ENCODE data around the gene ALOX5AP. TPM values are rescaled to one million over a fixed set of nuclear protein-coding genes. Genes with fewer than 3 reads are reported as not detected.

Gene ALOX5AP
- total and polyA plus RNA-seq, 2 donors (not counting 1 experiment from before 2014, with no cell fraction given), result 0.17 to 0.25 TPM

- H3K27me3 ChIP-seq (ENCODE audit: control insufficient read depth, insufficient read depth, low read length), result peaks cover 4% of the 10 kb centered on the region
- H3K4me1 ChIP-seq (ENCODE audit: control insufficient read depth, extremely low read depth, insufficient read depth, low read length), result peaks cover 22% of the 10 kb centered on the region
- peak overlapping the region; percentile 6 for H3K4me2 ChIP-seq (ENCODE audit: extremely low read depth, insufficient read depth, low read length)
- no peak for TF ChIP-seq EZH2 (IDR thresholded peaks at IDR 0.05; ENCODE audit: low read length, missing control alignments)
- TF ChIP-seq, protein P1, sequence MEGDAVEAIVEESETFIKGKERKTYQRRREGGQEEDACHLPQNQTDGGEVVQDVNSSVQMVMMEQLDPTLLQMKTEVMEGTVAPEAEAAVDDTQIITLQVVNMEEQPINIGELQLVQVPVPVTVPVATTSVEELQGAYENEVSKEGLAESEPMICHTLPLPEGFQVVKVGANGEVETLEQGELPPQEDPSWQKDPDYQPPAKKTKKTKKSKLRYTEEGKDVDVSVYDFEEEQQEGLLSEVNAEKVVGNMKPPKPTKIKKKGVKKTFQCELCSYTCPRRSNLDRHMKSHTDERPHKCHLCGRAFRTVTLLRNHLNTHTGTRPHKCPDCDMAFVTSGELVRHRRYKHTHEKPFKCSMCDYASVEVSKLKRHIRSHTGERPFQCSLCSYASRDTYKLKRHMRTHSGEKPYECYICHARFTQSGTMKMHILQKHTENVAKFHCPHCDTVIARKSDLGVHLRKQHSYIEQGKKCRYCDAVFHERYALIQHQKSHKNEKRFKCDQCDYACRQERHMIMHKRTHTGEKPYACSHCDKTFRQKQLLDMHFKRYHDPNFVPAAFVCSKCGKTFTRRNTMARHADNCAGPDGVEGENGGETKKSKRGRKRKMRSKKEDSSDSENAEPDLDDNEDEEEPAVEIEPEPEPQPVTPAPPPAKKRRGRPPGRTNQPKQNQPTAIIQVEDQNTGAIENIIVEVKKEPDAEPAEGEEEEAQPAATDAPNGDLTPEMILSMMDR (conservative IDR thresholded peaks at IDR 0.05 in 1 of 2, IDR thresholded peaks at IDR 0.05 in 1 of 2; ENCODE audit: low read depth in 1 of 2, low read length in 2 of 2), result no peak
- H3K79me2 ChIP-seq (ENCODE audit: control insufficient read depth, insufficient read depth, low read length), result no peaks in the 10 kb centered on the region
- no peak overlapping the region for H3K9ac ChIP-seq (ENCODE audit: insufficient read depth, low read length)
- no peaks in the 10 kb centered on the region for H3K9me3 ChIP-seq (ENCODE audit: control insufficient read depth, insufficient read depth, low read depth, low read length)
- H3K4me3 ChIP-seq (replicated peaks in 1 of 4; ENCODE audit: control extremely low read depth in 1 of 4, insufficient read depth in 1 of 4, low read depth in 3 of 4, low read length in 4 of 4), result no peak overlapping the region
- H3K36me3 ChIP-seq (ENCODE audit: control insufficient read depth, insufficient read depth, low read length), result no peaks in the 10 kb centered on the region
- no peak for DNase-seq (ENCODE audit: low read depth in 2 of 2)
- no peaks in the 10 kb centered on the region for H4K20me1 ChIP-seq (ENCODE audit: control insufficient read depth, extremely low read depth, insufficient read depth, low read length)
- no peak overlapping the region for H2AFZ ChIP-seq (ENCODE audit: low read length)
- H3K27ac ChIP-seq (ENCODE audit: insufficient read depth, low read length), result peak overlapping the region; percentile 26
Observed at GRCh38 chr13:30742901-30743300, 7.6 kb downstream of the ALOX5AP start.

- Histone ChIP-seq H3K27me3 (ENCODE audit: control insufficient read depth, insufficient read depth, low read length) (peaks cover 4% of the 10 kb centered on the region), H3K9ac (ENCODE audit: insufficient read depth, low read length) (no peak overlapping the region), H3K79me2 (ENCODE audit: control insufficient read depth, insufficient read depth, low read length) (no peaks in the 10 kb centered on the region), H3K9me3 (ENCODE audit: control insufficient read depth, insufficient read depth, low read depth, low read length) (no peaks in the 10 kb centered on the region), H3K4me3 (replicated peaks in 1 of 4; ENCODE audit: control extremely low read depth in 1 of 4, insufficient read depth in 1 of 4, low read depth in 3 of 4, low read length in 4 of 4) (no peak overlapping the region), H3K27ac (ENCODE audit: insufficient read depth, low read length) (peak overlapping the region; percentile 26), H3K4me1 (ENCODE audit: control insufficient read depth, extremely low read depth, insufficient read depth, low read length) (peaks cover 22% of the 10 kb centered on the region), H3K4me2 (ENCODE audit: extremely low read depth, insufficient read depth, low read length) (peak overlapping the region; percentile 13), H2AFZ (ENCODE audit: low read length) (no peak overlapping the region), H3K36me3 (ENCODE audit: control insufficient read depth, insufficient read depth, low read length) (no peaks in the 10 kb centered on the region), H4K20me1 (ENCODE audit: control insufficient read depth, extremely low read depth, insufficient read depth, low read length) (no peaks in the 10 kb centered on the region)
- TF ChIP-seq, protein P1 (conservative IDR thresholded peaks at IDR 0.05 in 1 of 2, IDR thresholded peaks at IDR 0.05 in 1 of 2; ENCODE audit: low read depth in 1 of 2, low read length in 2 of 2), result no peak
- TF ChIP-seq EZH2 (IDR thresholded peaks at IDR 0.05; ENCODE audit: low read length, missing control alignments), result no peak
- peak; percentile 99 to 100 for DNase-seq (ENCODE audit: low read depth in 2 of 2)
Observed at GRCh38 chr13:30743319-30744055, 8.1 kb downstream of the ALOX5AP start.

GRCh38 chr13:30744056-30744680 lies 8.8 kb downstream of the ALOX5AP start:
- TF ChIP-seq, protein P1 (conservative IDR thresholded peaks at IDR 0.05 in 1 of 2, IDR thresholded peaks at IDR 0.05 in 1 of 2; ENCODE audit: low read depth in 1 of 2, low read length in 2 of 2), result no peak
- no peak for TF ChIP-seq EZH2 (IDR thresholded peaks at IDR 0.05; ENCODE audit: low read length, missing control alignments)
- Histone ChIP-seq H3K4me2 (ENCODE audit: extremely low read depth, insufficient read depth, low read length) (peak overlapping the region; percentile 13), H3K36me3 (ENCODE audit: control insufficient read depth, insufficient read depth, low read length) (no peaks in the 10 kb centered on the region), H3K9ac (ENCODE audit: insufficient read depth, low read length) (no peak overlapping the region), H3K4me1 (ENCODE audit: control insufficient read depth, extremely low read depth, insufficient read depth, low read length) (peaks cover 22% of the 10 kb centered on the region), H3K27ac (ENCODE audit: insufficient read depth, low read length) (peak overlapping the region; percentile 11), H4K20me1 (ENCODE audit: control insufficient read depth, extremely low read depth, insufficient read depth, low read length) (no peaks in the 10 kb centered on the region), H3K79me2 (ENCODE audit: control insufficient read depth, insufficient read depth, low read length) (no peaks in the 10 kb centered on the region), H3K27me3 (ENCODE audit: control insufficient read depth, insufficient read depth, low read length) (peaks cover 4% of the 10 kb centered on the region), H3K4me3 (replicated peaks in 1 of 4; ENCODE audit: control extremely low read depth in 1 of 4, insufficient read depth in 1 of 4, low read depth in 3 of 4, low read length in 4 of 4) (no peak overlapping the region), H2AFZ (ENCODE audit: low read length) (no peak overlapping the region), H3K9me3 (ENCODE audit: control insufficient read depth, insufficient read depth, low read depth, low read length) (no peaks in the 10 kb centered on the region)
- DNase-seq (ENCODE audit: low read depth in 2 of 2), result peak; percentile 60 to 74

Data from fibroblast of lung (primary cell).